IMR-90 (cell line): ENCODE results near the gene CYFIP2. TPM values are rescaled to one million over a fixed set of nuclear protein-coding genes. Genes with fewer than 3 reads are reported as not detected.
A peak's percentile ranks its signal among the peaks of the same experiment; 100 is the strongest.

Experiments used
- ATAC-seq: fragments of 200-7000 bp; cut with Tn5 transposase; 2 replicates; pipeline ENCODE4 v1.9.1; 2020; ENCODE audit warnings: low read depth, mild to moderate bottlenecking, moderate library complexity
- BruUV-seq: library from RNA; stranded (reverse); fragments of 400-500 nt; replicated peaks from 2 replicates; lab custom pipeline; 2021; lab: Mats Ljungman, UMichigan
- CTCF ChIA-PET: fragments of 300-600 bp; formaldehyde crosslinking; extraction: SDS; loops from one replicate; lab custom pipeline; 2021; ENCODE audit warnings: antibody characterized with exemption; lab: Yijun Ruan, JAX
- POLR2A ChIA-PET: fragments of 300-600 bp; sonication (Branson Sonifier 250); formaldehyde crosslinking; loops from one replicate; lab custom pipeline; 2022; ENCODE audit warnings: antibody characterized with exemption; ENCODE audit not compliant: unreplicated experiment; lab: Charles Lee
- DNase-seq: peaks from one replicate; pipeline ENCODE4 v3.0.0; 2013
- H2AFZ ChIP-seq: replicated peaks from 2 replicates; pipeline ENCODE3; 2013; ENCODE audit warnings: low read length, mild to moderate bottlenecking; ENCODE audit not compliant: poor library complexity
- H2AK5ac ChIP-seq: 2 replicates; pipeline ENCODE4 v1.6.1; 2013; ENCODE audit warnings: low read depth, low read length, inconsistent platforms
- H2AK9ac ChIP-seq: replicated peaks from 2 replicates; pipeline ENCODE3; 2013; ENCODE audit warnings: mild to moderate bottlenecking, low read depth, low read length, moderate library complexity; ENCODE audit not compliant: poor library complexity
- H2BK120ac ChIP-seq: 2 replicates; pipeline ENCODE4 v1.6.1; 2013; ENCODE audit warnings: low read depth, low read length, inconsistent platforms
- H2BK15ac ChIP-seq: 3 replicates; pipeline ENCODE4 v1.6.1; 2013; ENCODE audit warnings: low read depth, low read length, inconsistent platforms
- H2BK20ac ChIP-seq: 2 replicates; pipeline ENCODE4 v1.6.1; 2013; ENCODE audit warnings: low read depth, mild to moderate bottlenecking, inconsistent platforms, low read length, moderate library complexity
- H2BK5ac ChIP-seq: 2 replicates; pipeline ENCODE4 v1.6.1; 2013; ENCODE audit warnings: mild to moderate bottlenecking, low read depth, low read length, inconsistent platforms; ENCODE audit not compliant: poor library complexity, severe bottlenecking
- H3K14ac ChIP-seq: replicated peaks from 2 replicates; pipeline ENCODE4 v1.6.1; 2013; ENCODE audit warnings: low read depth, low read length, inconsistent platforms
- H3K18ac ChIP-seq: 2 replicates; pipeline ENCODE4 v1.6.1; 2013; ENCODE audit warnings: low read depth, low read length, control low read depth
- H3K23ac ChIP-seq: 2 replicates; pipeline ENCODE4 v1.6.1; 2013; ENCODE audit warnings: low read depth, low read length, inconsistent platforms
- H3K27ac ChIP-seq: 2 replicates; pipeline ENCODE4 v1.5.1; 2013; ENCODE audit warnings: mild to moderate bottlenecking, control low read depth, low read length; ENCODE audit not compliant: insufficient read depth
- H3K27me3 ChIP-seq: 2 replicates; pipeline ENCODE4 v1.6.1; 2013; ENCODE audit warnings: low read length; ENCODE audit not compliant: control insufficient read depth, insufficient read depth
- H3K36me3 ChIP-seq: 2 replicates; pipeline ENCODE4 v1.6.1; 2013; ENCODE audit warnings: low read length, mixed read lengths; ENCODE audit not compliant: control insufficient read depth, insufficient read depth
- H3K4ac ChIP-seq: 2 replicates; pipeline ENCODE4 v1.6.1; 2013; ENCODE audit warnings: low read depth, low read length, inconsistent platforms
- H3K4me1 ChIP-seq: 2 replicates; pipeline ENCODE4 v1.6.1; 2013; ENCODE audit warnings: low read length, mixed read lengths; ENCODE audit not compliant: control insufficient read depth, insufficient read depth
- H3K4me2 ChIP-seq: 2 replicates; pipeline ENCODE4 v1.6.1; 2013; ENCODE audit warnings: low read depth, mild to moderate bottlenecking, control low read depth, low read length, moderate library complexity
- H3K4me3 ChIP-seq: 2 replicates; pipeline ENCODE4 v1.5.1; 2013; ENCODE audit warnings: low read depth, mild to moderate bottlenecking, control low read depth, low read length, moderate library complexity; ENCODE audit not compliant: insufficient read depth
- H3K56ac ChIP-seq: 2 replicates; pipeline ENCODE4 v1.6.1; 2013; ENCODE audit warnings: low read length, inconsistent platforms; ENCODE audit not compliant: insufficient read depth; ENCODE audit errors: extremely low read depth
- H3K79me1 ChIP-seq, 2 experiments: 2 replicates each; pipeline ENCODE4 v1.6.1; 2013; ENCODE audit warnings: low read length in 2 of 2, inconsistent platforms in 1 of 2, low read depth in 1 of 2
- H3K9ac ChIP-seq: 2 replicates; pipeline ENCODE4 v1.6.1; 2013; ENCODE audit warnings: low read depth, low read length, control low read depth
- H3K9me1 ChIP-seq: 2 replicates; pipeline ENCODE4 v1.6.1; 2013; ENCODE audit warnings: low read length, inconsistent platforms; ENCODE audit not compliant: insufficient read depth
- H3K9me3 ChIP-seq: 2 replicates; pipeline ENCODE4 v1.6.1; 2013; ENCODE audit warnings: low read length; ENCODE audit not compliant: control insufficient read depth, insufficient read depth
- H4K20me1 ChIP-seq: 2 replicates; pipeline ENCODE4 v1.6.1; 2013; ENCODE audit warnings: low read length, inconsistent platforms; ENCODE audit not compliant: insufficient read depth
- H4K5ac ChIP-seq: 2 replicates; pipeline ENCODE4 v1.6.1; 2013; ENCODE audit warnings: mild to moderate bottlenecking, low read depth, low read length, control low read depth
- H4K8ac ChIP-seq, 2 experiments: 2 replicates each; pipeline ENCODE4 v1.6.1; 2013; ENCODE audit warnings: low read depth in 2 of 2, low read length in 2 of 2, control low read depth in 1 of 2, inconsistent platforms in 1 of 2
- H4K91ac ChIP-seq: 2 replicates; pipeline ENCODE4 v1.6.1; 2013; ENCODE audit warnings: low read depth, low read length, inconsistent platforms; ENCODE audit not compliant: insufficient read depth
- RFX5 ChIP-seq: IDR thresholded peaks from 2 replicates; pipeline ENCODE4 v1.8.0; 2012; ENCODE audit warnings: low read depth, mild to moderate bottlenecking, low read length, moderate library complexity
- WGBS, 2 experiments: methylation state at CpG; one replicate each; pipeline versions ENCODE4 v1.1.5 to v1.1.7; 2013; ENCODE audit warnings: missing lambda C conversion rate in 2 of 2; ENCODE audit not compliant: insufficient read length in 1 of 2; ENCODE audit errors: extremely low coverage in 2 of 2; 5-methylcytosine and 5-hydroxymethylcytosine counted together
- dilution Hi-C: fragments of 300-500 bp; cut with HindIII; formaldehyde crosslinking; loops from one replicate; pipeline ENCODE4 v1.14.3; 2018; ENCODE audit warnings: low sequenced_read_pairs; ENCODE audit not compliant: unreplicated experiment
- in situ Hi-C: fragments of 300-500 bp; cut with MboI; formaldehyde crosslinking; loops from 3 replicates; pipeline ENCODE4 v1.14.3; 2019; ENCODE audit warnings: low sequenced_read_pairs, inconsistent platforms, mixed read lengths
- intact Hi-C: fragments of 100-400 bp; cut with micrococcal nuclease; formaldehyde crosslinking; loops from 2 replicates; pipeline ENCODE4 v1.10.0; 2022
- polyA plus RNA-seq, 3 experiments: library from polyadenylated mRNA; depleted of rRNA; stranded (reverse); fragments of >200 nt; gene quantifications; 2 replicates each; pipeline ENCODE4 v1.2.3, GENCODE V29; 2012; ENCODE audit warnings: low replicate concordance in 1 of 3
- total RNA-seq: library from RNA; depleted of rRNA; stranded (reverse); fragments of >200 nt; gene quantifications from 2 replicates; pipeline ENCODE4 v1.2.3, GENCODE V29; 2012

The CYFIP2 gene
- total and polyA plus RNA-seq, 2 of the 4 experiments (the other 2 are of a cell fraction), result 6.8 to 13.4 TPM

- Histone ChIP-seq H2AK9ac (no peak overlapping the region), H3K9me3 (no peaks in the 10 kb centered on the region), H4K91ac (peak overlapping the region; percentile 61), H4K8ac (peak overlapping the region in 1 of 2 experiments; percentile 66; a peak in 2 of 4 replicates), H3K9ac (no peak overlapping the region), H3K36me3 (no peaks in the 10 kb centered on the region), H3K79me1 (peaks cover 0 to 16% of the 10 kb centered on the region in 2 experiments; a peak in 2 of 4 replicates), H3K9me1 (peaks cover 22% of the 10 kb centered on the region), H4K5ac (no peak overlapping the region), H2AK5ac (peak overlapping the region; percentile 96), H3K56ac (no peak overlapping the region), H2BK20ac (peak overlapping the region; percentile 75; the same call in 1 of the 2 replicates), H2AFZ (no peak overlapping the region), H3K23ac (no peak overlapping the region), H3K4me3 (no peak overlapping the region), H2BK120ac (peak overlapping the region; percentile 88; the same call in 1 of the 2 replicates), H2BK5ac (no peak overlapping the region), H3K4me2 (no peak overlapping the region), H2BK15ac (peak overlapping the region; percentile 90; the same call in 2 of the 3 replicates), H3K14ac (peak overlapping the region; percentile 35), H3K4me1 (peaks cover 21% of the 10 kb centered on the region), H3K27ac (no peak overlapping the region; the same call in 1 of the 2 replicates), H3K27me3 (no peaks in the 10 kb centered on the region), H4K20me1 (no peaks in the 10 kb centered on the region), H3K18ac (no peak overlapping the region), H3K4ac (peak overlapping the region; percentile 95)
- intact Hi-C loops, result loop anchor here (5.0 kb wide), 1 partner anchor 73 kb away; the partner anchor contains the start of gene NIPAL4
- ChIA-PET POLR2A (no interaction called here), CTCF (no interaction called here)
- no peak for TF ChIP-seq RFX5
- no TSS peak for BruUV-seq
- 97% methylated on average over 15 of the region's 17 CpGs; no CpG with 5 or more reads in 1 of the 2 experiments for WGBS, 2 experiments
- ATAC-seq, result no peak
- DNase-seq, result no peak
- dilution Hi-C loops, result no loop called here
- in situ Hi-C loops, result no loop called here
These were observed 123.2 kb downstream of the CYFIP2 start for GRCh38 chr5:157389103-157389502.
